K562 (cell line): Measurements from ENCODE around the gene COPS9. TPM values are rescaled to one million over a fixed set of nuclear protein-coding genes. Genes with fewer than 3 reads are reported as not detected.

Experiments used
- ATAC-seq: fragments of 200-7000 bp; cut with Tn5 transposase; 3 replicates; pipeline ENCODE4 v1.9.1; 2020; ENCODE audit warnings: moderate library complexity
- BruUV-seq: library from RNA; stranded (reverse); fragments of 400-500 nt; replicated peaks from 2 replicates; lab custom pipeline; 2021; lab: Mats Ljungman, UMichigan
- CTCF ChIA-PET: fragments of 300-600 bp; formaldehyde crosslinking; extraction: SDS; loops from one replicate; lab custom pipeline; 2021; ENCODE audit warnings: low intra/inter-chr PET ratio; lab: Yijun Ruan, JAX
- POLR2A ChIA-PET: fragments of 300-600, 350-650 bp; sonication (Branson Sonifier 250); formaldehyde crosslinking; extraction: SDS; loops from one replicate; lab custom pipeline; 2021; ENCODE audit warnings: antibody characterized with exemption, inconsistent platforms; lab: Yijun Ruan, JAX
- DNase-seq, 4 experiments: peaks; one replicate each; pipeline versions ENCODE4 v3.0.0 to v3.0.0-alpha.2; 2011 to 2018; ENCODE audit warnings: low spot score in 3 of 4, mixed read lengths in 3 of 4; ENCODE audit errors: extremely low read depth in 1 of 4
- FAIRE-seq: peaks from 2 replicates; lab custom pipeline; 2011; peaks lifted over from hg19 to GRCh38; lab: Jason Lieb, UNC
- H2AFZ ChIP-seq: 2 replicates; pipeline ENCODE4 v1.6.0; 2011; ENCODE audit warnings: low read depth, low read length, control low read depth, inconsistent platforms
- H3K27ac ChIP-seq: fragments of 200-600 bp; 3 replicates; pipeline ENCODE4 v1.8.0; 2011; ENCODE audit warnings: low read depth, mild to moderate bottlenecking, control low read depth, inconsistent platforms, low read length, moderate library complexity, mixed read lengths; ENCODE audit errors: extremely low read depth
- H3K27me3 ChIP-seq, 2 experiments: fragments of 300-600 bp in 1 of 2; 2 replicates in 1 of 2; 3 replicates in 1 of 2; pipeline versions ENCODE4 v1.6.0 to v1.8.0; 2011; ENCODE audit warnings: inconsistent platforms in 2 of 2, low read length in 2 of 2, mild to moderate bottlenecking in 1 of 2, mixed read lengths in 1 of 2, moderate library complexity in 1 of 2; ENCODE audit not compliant: control insufficient read depth in 2 of 2, insufficient read depth in 2 of 2
- H3K36me3 ChIP-seq: fragments of 300-600 bp; 3 replicates; pipeline ENCODE4 v1.8.0; 2011; ENCODE audit warnings: mild to moderate bottlenecking, low read length, inconsistent platforms; ENCODE audit not compliant: control insufficient read depth, insufficient read depth
- H3K4me1 ChIP-seq, 2 experiments: fragments of 200-600 bp in 1 of 2; replicated peaks in 1 of 2; 2 replicates in 1 of 2; 3 replicates in 1 of 2; pipeline versions ENCODE4 v1.5.1 to v1.8.0; 2011; ENCODE audit warnings: inconsistent platforms in 2 of 2, low read length in 2 of 2, mild to moderate bottlenecking in 1 of 2, mixed read lengths in 1 of 2, moderate library complexity in 1 of 2; ENCODE audit not compliant: control insufficient read depth in 2 of 2, insufficient read depth in 2 of 2
- H3K4me2 ChIP-seq: 2 replicates; pipeline ENCODE4 v1.6.1; 2011; ENCODE audit warnings: low read length, control low read depth, inconsistent platforms, mixed read lengths; ENCODE audit not compliant: insufficient read depth
- H3K4me3 ChIP-seq: fragments of 200-600 bp; sonication (generic), shearing (Covaris generic); 2 replicates; pipeline ENCODE4 v1.5.1; 2016; ENCODE audit warnings: control low read depth, inconsistent platforms
- H3K79me2 ChIP-seq: fragments of 200-600 bp; 3 replicates; pipeline ENCODE4 v1.8.0; 2011; ENCODE audit warnings: low read length, inconsistent platforms; ENCODE audit not compliant: control insufficient read depth, insufficient read depth
- H3K9ac ChIP-seq, 2 experiments: 2 replicates each; pipeline versions ENCODE4 v1.6.0 to v1.6.1; 2011; ENCODE audit warnings: low read depth in 2 of 2, low read length in 2 of 2, control low read depth in 1 of 2, inconsistent platforms in 1 of 2, mild to moderate bottlenecking in 1 of 2, mixed read lengths in 1 of 2; ENCODE audit not compliant: insufficient read depth in 1 of 2
- H3K9me1 ChIP-seq: one replicate; pipeline ENCODE4 v1.6.0; 2011; ENCODE audit warnings: inconsistent platforms, mild to moderate bottlenecking, low read length, moderate library complexity; ENCODE audit not compliant: control insufficient read depth, insufficient read depth
- H3K9me3 ChIP-seq: replicated peaks from 2 replicates; pipeline ENCODE4 v1.5.1; 2011; ENCODE audit warnings: low read depth, low read length, inconsistent platforms; ENCODE audit not compliant: control insufficient read depth, insufficient read depth
- H4K20me1 ChIP-seq: replicated peaks from 2 replicates; pipeline ENCODE4 v1.6.1; 2011; ENCODE audit warnings: low read length, inconsistent platforms, mixed read lengths; ENCODE audit not compliant: control insufficient read depth, insufficient read depth
- ATF2 ChIP-seq: sonication (generic); formaldehyde crosslinking; IDR thresholded peaks from 2 replicates; pipeline ENCODE4 v1.8.1; 2022; ENCODE audit warnings: missing genetic modification reagents
- BCL6 ChIP-seq: fragments of 250-450 bp; sonication (Bioruptor Pico); IDR thresholded peaks from 2 replicates; pipeline ENCODE4 v1.4.0; 2020
- BRCA1 ChIP-seq, 2 experiments: fragments of 450-650 bp in 1 of 2; sonication (generic) in 1 of 2; formaldehyde crosslinking in 1 of 2; IDR thresholded peaks; 2 replicates each; pipeline versions ENCODE4 v1.5.0 to v1.6.1; 2017 to 2020; ENCODE audit warnings: mild to moderate bottlenecking in 1 of 2, missing genetic modification reagents in 1 of 2
- ETV6 ChIP-seq, 3 experiments: fragments of 150-350 bp in 1 of 3; sonication (generic) in 1 of 3; formaldehyde crosslinking in 1 of 3; IDR thresholded peaks; 2 replicates each; pipeline versions ENCODE4 v1.6.1 to v1.8.0; 2014 to 2022; ENCODE audit warnings: borderline replicate concordance in 2 of 3, low read depth in 2 of 3, antibody characterized with exemption in 1 of 3, low read length in 1 of 3, mild to moderate bottlenecking in 1 of 3, missing genetic modification reagents in 1 of 3
- TARDBP ChIP-seq: fragments of 450-650 bp; IDR thresholded peaks from 2 replicates; pipeline ENCODE4 v1.6.1; 2016
- TCF7L2 ChIP-seq: fragments of 150-350 bp; IDR thresholded peaks from 2 replicates; pipeline ENCODE4 v1.6.1; 2016; ENCODE audit warnings: low read depth, mild to moderate bottlenecking, low read length, moderate library complexity
- WGBS: fragments of 100-300 bp; shearing (Covaris generic); methylation state at CpG from one replicate; pipeline ENCODE4 v1.1.6; 2016; ENCODE audit warnings: low coverage, mixed read lengths; ENCODE audit not compliant: insufficient coverage; ENCODE audit errors: missing lambda C conversion rate; 5-methylcytosine and 5-hydroxymethylcytosine counted together
- in situ Hi-C: fragments of 300-500 bp; cut with MboI; formaldehyde crosslinking; loops from 4 replicates; pipeline ENCODE4 v1.15.0; 2018; ENCODE audit warnings: inconsistent platforms, mixed read lengths
- intact Hi-C: fragments of 100-400 bp; cut with micrococcal nuclease; formaldehyde crosslinking; loops from 2 replicates; pipeline ENCODE4 v1.14.2; 2022
- polyA plus RNA-seq, 8 experiments: library from polyadenylated mRNA; depleted of rRNA in 4 of 8; stranded (reverse) in 5 of 8; unstranded in 3 of 8; fragments of >200 nt; fragmentation: Nextera tagmentation in 2 of 8; fragmentation: Illumina TruSeq in 1 of 8; extraction: Ambion mirVana in 2 of 8; extraction: Trizol in 1 of 8; gene quantifications; 2 replicates each; pipeline versions ENCODE4 v1.2.1 to v1.2.3, GENCODE V29; 2011 to 2014; ENCODE audit warnings: inconsistent platforms in 1 of 8, missing spikeins in 1 of 8
- total RNA-seq, 7 experiments: library from RNA; depleted of rRNA in 6 of 7; stranded (reverse); fragments of >200 nt in 6 of 7; fragmentation: Illumina TruSeq in 2 of 7; extraction: Trizol in 2 of 7; gene quantifications; 2 replicates each; pipeline versions ENCODE4 v1.2.1 to v1.2.3, GENCODE V29; 2011 to 2021; ENCODE audit warnings: low replicate concordance in 1 of 7

Gene COPS9
- total and polyA plus RNA-seq, 9 of the 15 experiments (the other 6 are each of a cell fraction or from before 2014, with no cell fraction given), result 55.0 to 281 (median 99.9) TPM

GRCh38 chr2:240131296-240131695, 4.8 kb downstream of the COPS9 start (continued):
- TF ChIP-seq ETV6 (IDR thresholded peaks at IDR 0.05; ENCODE audit: borderline replicate concordance in 1 of 2, low read depth in 2 of 2, low read length in 1 of 2), result no peak
- no peak for TF ChIP-seq ETV6 (CRISPR knock-in tag; IDR thresholded peaks at IDR 0.05; ENCODE audit: borderline replicate concordance)

- intact Hi-C loops, result no loop called here
- WGBS, result 80% methylated on average over 18 of the region's 23 CpGs
- in situ Hi-C loops, result no loop called here
- Histone ChIP-seq H3K36me3 (peaks cover 43% of the 10 kb centered on the region; the same call in 2 of the 3 replicates), H3K9me3 (no peaks in the 10 kb centered on the region), H3K79me2 (peaks cover 14% of the 10 kb centered on the region), H2AFZ (no peak overlapping the region), H4K20me1 (no peaks in the 10 kb centered on the region), H3K9me1 (no peaks in the 10 kb centered on the region), H3K4me2 (no peak overlapping the region), H3K4me1 (peaks cover 0 to 8% of the 10 kb centered on the region in 2 experiments; a peak in 2 of 5 replicates), H3K4me3 (no peak overlapping the region), H3K27me3 (no peaks in the 10 kb centered on the region), H3K27ac (no peak overlapping the region), H3K9ac (no peak overlapping the region)
- no peak for FAIRE-seq
- no TSS peak for BruUV-seq
- ChIA-PET POLR2A (no interaction called here), CTCF (no interaction called here)
- TF ChIP-seq TARDBP (no peak), TCF7L2 (no peak), BRCA1 (IDR thresholded peaks at IDR 0.05) (no peak), BRCA1 (CRISPR knock-in tag; IDR thresholded peaks at IDR 0.05) (no peak), BCL6 (no peak), ATF2 (CRISPR knock-in tag) (no peak)
- ATAC-seq, result no peak
- DNase-seq, result no peak
Observed at GRCh38 chr2:240130393-240131195, 5.5 kb downstream of the COPS9 start.
